ENCODE results near the gene CELF6.
"Not testable (repeated sequence)": the region's sequence is repeated elsewhere in the genome, so short reads cannot be mapped to it uniquely, and the experiment has no call there.

Gene CELF6

DNA sequence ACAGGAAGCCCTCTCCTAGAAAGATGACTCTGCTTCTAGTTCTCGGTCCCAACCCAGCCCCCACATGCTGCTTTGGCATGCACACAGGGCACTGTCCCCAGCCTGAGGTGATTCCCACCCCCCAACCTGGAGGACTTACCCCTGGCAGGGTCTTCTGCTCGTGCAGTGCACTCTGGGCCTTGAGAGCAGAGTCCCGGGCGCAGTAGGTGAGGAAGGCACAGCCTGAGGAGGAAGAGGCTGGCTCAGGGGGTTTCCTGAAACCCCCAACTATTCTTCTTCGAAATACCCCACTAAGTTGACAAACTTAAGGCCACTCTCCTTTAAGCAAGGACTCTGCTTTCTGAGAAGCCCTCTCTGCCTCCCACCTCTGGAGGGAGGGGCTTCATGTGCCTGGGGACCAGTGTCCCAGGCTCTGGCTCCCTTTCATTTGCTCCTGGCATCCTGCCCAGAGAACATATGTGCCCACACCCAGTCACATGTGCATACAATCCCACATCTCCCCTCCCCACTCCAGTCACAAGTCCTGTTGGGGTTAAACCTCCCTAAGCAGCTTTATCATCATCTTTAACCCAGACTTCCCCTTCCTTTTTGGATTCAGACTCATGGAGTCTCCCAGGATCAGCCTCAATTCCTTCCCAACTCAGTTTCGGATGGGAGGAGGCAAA, 4.1 kb downstream of the CELF6 start:
- no peak for DNase-seq (ENCODE audit: low read depth in 2 of 2)

DNA sequence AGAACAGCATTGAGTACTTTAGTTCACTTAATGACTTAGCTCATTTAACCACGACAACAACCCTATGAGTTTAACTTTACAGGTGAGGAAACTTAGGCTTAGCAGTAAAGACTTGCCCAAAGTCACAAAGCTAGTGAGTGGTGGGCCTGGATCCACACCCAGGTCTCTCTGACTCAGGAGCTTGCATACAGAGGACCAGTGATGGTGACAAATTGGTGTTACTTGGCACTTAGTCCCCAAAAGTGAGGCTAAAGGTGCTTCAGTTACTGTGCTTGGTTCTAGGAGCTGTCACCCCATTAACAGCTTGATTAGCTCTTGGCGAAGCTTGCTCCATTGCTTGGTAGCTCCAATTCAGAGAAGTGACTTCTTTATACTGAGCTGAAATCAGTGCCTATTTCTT, 6.1 kb downstream of the CELF6 start:
- no peak for DNase-seq (ENCODE audit: low read depth in 2 of 2)

DNA sequence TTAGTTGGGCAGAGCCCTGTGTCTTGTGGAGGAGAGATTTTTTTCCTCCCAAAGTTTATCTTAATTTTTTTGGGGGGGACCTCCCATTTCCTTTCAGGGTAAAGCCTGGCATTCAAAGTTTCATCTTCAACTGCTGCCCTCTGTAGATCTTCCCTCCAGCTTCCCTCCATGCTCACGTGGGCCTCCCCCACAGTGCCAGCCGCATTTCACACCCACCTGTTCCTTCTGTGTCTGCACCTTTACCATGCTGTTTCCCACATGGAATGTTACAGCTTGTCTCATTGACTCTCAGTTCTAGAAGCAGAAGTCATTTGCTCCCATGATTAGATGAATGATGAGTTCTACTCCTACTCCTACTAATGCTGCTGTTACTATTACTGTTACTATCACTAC, 6.5 kb downstream of the CELF6 start:
- no peak for DNase-seq (ENCODE audit: low read depth in 2 of 2)

DNA sequence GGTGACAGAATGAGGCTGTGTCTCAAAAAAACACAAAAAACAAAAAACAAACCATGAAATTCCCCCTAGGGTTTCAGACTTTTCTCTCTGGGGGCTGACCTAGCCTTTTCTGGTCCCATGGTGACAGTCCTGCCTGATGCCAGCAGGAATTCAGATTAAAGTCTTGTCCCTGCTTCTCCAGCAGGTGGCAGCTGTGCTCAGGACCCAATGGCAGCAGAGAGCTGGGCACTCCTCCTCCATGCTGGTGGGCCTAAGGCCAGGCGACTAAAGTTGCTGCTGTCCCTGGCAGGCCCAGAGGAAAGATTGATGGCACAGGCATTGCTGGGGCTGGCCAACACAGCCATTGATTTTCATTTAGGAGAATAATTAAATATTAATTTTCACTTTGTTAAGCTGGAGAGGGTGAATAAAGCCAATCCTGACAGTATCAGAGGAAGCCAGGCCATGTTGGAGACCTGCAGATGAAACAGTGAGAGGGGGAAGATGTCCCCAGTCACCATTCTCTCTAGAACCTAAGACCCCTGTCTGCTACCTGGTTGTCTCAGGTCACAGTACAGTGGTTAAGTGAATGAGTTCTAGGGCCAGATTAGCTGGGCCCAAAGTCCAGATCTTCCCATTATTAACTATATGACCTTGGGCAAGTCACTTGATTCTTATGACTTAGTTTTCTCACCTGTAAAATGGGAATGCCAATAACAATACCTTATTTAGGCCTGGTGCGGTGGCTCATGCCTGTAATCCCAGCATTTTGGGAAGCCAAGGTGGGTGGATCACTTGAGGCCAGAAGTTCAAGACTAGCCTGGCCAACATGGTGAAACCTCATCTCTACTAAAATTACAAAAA, 7.1 kb downstream of the CELF6 start:
- DNase-seq (ENCODE audit: low read depth in 2 of 2) = no peak

DNA sequence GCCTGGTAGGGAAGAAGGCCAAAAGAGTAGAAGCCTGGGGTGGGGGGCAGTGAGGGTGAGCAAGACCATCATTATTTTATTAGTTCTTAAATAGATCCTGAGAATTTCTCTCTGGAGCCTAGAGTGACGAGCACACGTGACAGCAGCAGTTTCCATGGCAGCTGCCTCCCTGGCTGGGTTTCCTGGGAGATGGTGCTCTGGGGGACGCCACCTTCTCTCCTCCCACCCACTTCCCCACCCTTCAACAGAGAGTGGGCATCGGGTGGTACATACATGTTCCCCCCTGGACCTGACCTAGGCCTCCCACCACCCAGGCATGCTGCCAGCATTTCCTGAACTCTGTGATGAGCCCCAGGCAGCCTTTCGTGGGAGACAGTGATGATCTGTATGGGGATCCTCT, 12.9 kb downstream of the CELF6 start:
- DNase-seq (ENCODE audit: low read depth in 2 of 2) = no peak

DNA sequence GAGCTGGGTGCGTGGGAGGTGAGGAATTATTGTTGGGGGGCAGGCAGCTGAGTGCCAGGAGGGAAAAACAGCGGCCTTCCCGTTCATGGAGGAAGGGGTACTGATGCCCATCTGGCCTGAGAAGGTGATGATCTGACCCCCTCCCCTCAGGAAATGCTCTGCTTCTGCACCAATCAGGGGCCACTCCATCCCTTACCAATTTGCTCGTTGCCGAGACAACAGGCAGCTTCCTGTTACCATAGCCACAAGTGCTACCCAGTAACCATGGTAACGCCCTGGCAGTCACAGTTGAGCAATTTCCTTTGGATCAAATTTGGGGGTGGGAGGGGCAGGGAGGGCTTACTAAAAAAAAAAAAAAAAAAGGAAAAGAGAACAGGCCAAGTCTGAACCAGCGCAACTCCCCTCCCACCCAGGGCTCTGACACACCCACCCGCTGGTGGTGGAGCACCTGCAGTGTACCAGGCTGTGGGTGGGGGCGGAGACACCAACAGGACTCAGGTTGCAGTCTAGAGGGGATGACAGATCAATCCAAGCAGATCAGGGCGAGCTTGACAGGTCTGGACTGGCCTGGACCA, 13.7 kb downstream of the CELF6 start:
- DNase-seq (ENCODE audit: low read depth in 2 of 2) = no peak

DNA sequence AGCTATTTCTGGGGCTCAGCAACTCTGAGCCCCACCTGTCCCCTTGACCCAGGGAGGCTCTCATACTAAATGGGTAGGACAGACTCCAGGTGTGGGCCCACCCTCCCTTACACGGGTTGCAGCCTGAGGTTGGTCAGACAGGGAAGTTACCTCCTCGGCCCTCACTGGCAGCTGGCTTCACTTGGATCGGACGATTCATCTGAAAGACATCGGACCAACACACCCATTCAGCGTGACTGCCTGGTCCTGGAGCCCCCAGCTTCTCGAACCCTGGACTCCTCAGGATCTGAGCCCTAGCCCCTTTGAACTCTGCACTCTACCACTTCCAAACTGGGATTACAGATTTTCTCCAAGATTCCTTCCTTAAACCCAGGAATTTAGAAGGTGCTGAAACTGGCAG, 15.4 kb downstream of the CELF6 start:
- DNase-seq (ENCODE audit: low read depth in 2 of 2) = no peak

DNA sequence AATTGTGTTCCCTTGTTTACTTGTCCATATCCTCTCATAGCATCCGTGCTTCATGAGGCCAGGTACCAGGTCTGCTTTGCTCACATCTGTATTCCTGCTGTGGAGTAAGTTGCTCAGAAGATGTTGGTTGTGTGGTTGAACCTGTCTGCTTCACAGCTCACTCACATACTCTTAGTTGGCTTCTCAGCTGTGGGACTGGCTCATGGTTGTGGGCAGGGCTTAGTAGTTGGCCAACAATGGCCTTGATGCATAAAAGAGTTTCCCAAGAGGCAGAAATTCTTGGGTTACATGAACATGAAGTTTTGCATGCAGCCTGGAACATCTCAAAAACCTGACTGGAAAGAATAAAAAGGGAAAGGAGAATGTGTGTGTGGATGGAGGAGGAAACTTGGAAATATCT, 17.0 kb downstream of the CELF6 start:
- no peak for DNase-seq (ENCODE audit: low read depth in 2 of 2)

DNA sequence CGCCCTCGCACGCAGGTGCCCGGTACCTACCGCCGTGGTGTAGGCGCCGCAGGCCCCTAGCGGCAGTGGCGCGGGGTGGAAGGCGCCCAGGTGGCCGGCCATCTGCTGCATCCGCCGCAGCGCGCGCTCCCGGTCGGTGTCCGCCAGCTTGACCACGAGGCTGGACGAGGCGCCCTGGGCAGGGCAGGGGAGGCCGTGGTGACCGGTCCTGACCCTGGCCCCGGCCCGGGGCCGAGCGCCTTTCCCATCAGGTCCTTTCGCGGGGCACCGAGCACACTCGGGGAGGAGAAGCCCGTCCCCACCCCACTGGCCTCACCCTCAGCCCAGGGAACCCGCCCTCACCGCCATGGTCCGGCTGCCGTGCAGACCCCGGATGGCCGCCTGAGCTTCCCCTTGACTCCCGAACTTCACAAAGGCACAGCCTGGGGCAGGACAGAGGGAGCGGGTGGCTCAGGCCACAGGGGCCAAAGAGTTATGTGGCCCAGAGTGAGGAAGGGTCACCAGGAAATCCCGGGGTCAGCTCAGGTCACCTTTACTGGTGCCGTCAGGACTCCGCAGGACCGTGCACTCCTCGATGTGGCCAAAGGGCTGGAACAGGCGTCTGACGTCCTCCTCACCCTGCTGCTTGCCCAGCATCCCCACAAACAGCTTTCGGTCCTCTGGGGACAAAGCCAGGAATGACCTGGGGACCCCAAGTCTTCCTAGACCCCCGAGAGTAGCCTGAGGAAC, 30.2 kb downstream of the CELF6 start:
- no peak for DNase-seq (ENCODE audit: low read depth in 2 of 2)

DNA sequence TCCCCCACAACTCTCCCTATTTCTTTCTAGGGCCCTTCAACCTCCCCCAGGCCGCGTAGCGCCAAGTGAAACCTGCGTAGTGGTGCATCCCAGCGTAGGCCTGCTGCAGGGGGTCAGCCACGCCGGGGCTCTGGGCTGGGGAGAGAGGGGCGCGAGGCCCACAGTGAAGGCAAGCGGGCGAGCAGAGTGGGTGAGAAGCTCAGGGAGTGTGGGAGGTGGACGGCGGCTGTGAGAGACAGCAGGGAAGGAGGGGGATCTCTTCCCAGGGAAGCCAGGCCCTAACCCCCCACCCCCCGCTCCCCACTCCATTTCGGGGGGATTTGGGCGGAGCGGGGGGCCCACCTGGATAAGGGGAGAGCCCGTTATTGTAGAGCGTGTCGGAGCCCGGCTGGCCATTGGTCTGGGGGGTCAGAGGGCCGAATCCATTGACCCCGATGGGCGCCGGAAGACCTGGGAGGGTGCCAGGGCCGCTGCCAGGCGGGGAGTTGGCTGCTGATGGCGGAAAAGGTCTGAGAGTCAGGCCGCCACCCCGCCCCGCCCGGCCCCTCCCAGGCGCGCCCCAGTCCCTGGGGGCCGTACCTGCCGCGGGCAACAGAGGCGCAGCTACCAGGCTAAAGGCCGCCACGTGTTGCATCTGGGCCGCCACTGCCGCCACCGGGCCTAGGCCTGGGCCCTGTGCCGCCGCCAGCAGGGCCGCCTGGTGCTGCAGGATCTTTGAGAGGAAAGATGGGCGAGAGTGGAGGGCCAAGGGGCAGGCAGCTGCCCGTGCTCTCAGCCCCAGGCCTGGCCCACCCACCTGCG, 31.0 kb downstream of the CELF6 start:
- DNase-seq (ENCODE audit: low read depth in 2 of 2) = no peak

DNA sequence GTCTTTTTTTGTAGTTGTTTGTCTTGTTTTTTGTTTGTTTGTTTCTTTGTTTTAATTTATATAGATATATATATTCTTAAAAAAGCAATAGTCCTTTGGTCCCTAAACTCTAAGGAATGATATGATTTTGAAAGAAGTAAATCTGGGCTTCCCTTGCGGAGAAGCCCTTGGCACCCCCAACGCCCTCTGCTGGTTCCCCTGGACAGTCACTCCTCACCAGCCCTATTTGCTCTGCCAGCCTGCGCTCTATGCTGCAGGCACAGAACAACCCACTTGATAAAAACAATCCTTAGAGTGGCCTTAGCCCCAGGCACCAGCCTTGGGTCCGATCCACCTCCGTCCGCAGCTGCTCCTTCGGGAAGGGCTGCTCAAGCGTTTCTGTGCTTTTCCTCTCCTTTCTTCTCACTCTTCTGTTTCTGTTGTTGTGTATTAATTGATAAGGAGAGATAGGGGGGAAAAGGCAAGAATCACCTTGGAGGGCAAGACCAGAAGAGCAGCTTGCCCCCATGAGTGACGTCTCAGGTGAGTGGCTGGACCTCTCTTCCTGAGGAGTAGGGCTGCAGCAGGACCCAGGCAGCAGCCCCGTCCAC, 33.9 kb downstream of the CELF6 start:
- no peak for DNase-seq (ENCODE audit: low read depth in 2 of 2)

DNA sequence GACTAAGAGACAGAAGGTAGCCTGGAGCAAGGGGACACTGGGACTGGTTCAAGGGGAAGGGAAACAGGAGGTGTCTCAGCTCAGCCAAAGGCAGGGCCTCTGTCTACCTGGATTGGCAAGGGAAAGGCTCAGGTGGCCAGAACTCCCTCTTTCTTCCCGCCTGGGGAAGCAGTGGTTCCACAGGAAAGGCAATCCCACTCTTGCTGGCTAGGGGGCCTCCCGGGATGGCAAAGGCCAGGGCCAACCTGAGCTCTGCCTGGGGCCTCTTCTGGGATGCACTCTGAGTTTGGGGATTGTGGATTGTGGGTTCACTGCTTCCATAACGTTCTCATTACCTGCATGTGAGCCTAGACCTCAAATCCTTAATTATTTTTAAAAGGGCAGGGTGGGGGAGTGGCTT, 34.6 kb downstream of the CELF6 start:
- DNase-seq (ENCODE audit: low read depth in 2 of 2) = no peak

DNA sequence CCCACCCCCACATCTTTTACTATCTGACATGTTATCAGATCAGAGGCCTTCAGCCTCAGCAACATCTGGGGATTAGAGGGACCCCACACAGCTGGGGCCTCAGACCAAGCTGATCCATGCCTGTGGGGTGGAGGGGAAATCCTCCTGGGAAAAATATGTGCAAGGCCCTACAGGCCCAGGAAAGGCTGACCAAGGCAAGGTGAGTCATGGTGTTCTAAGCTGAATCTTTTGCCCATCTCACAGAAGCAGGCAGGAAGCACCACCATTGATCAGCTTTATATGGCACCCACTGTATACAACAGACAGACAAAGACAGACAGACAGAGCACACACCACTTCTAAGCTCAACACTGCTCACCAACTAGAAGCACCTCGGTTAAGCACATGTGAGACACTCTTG, 35.2 kb downstream of the CELF6 start:
- no peak for DNase-seq (ENCODE audit: low read depth in 2 of 2)

DNA sequence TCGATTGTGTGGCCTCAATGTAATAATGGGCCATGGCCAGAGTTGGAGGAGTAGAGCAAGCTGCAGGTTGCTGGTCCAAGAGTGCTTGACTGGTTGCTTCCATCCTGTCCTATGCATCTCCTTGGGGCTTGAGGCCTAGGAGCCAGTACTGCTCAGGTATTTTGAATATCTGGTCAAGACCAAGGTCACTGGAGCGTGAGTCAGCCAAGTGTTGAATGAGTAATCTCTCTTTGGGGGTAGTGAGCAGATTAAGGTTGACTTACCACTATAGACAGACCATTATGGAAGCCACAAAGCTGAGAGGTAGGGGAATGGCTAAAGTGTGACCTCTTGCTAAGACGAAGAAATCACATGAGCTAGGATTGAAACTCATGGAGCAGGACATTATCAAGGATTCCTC, 38.2 kb downstream of the CELF6 start:
- DNase-seq (ENCODE audit: low read depth in 2 of 2) = no peak

DNA sequence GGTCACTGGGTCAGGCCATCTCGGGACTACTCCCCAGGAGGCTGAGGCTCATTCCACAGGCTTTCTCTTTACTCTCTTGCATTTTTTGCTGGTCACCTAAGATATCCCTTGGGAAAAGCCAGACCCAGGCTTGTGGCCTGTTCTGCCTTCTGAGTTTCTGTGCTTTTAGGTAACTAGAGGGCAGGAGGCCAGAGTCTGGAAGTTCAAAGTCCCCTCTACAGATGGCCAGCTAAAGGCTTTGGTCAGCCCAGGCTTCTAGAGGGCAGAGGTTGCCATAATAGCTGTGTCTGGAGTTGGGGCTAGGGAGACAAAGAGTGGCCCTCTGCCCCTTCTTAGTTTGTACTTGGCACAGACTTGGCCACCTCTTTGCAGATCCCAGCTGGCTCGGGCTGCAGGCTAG, 39.2 kb downstream of the CELF6 start:
- no peak for DNase-seq (ENCODE audit: low read depth in 2 of 2)

DNA sequence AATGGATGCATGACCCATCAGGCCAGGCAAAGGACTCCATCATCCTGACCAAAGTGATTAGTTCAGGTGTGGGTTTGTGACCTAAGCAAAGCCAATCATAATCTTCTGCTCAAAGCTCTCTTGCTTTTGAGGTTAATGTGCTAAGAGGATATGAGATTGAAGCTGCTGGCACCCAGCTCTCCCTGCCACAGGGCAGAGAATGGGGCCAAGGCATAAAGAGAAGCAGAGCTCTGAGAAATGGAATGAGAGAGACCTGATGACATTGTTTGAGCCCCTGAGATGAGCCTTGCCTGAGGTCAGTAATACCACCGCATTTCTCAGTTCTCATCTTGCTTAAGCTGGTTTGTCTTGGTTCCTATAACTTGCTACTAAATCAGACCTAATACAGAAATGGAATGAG, 41.2 kb downstream of the CELF6 start:
- DNase-seq (ENCODE audit: low read depth in 2 of 2) = no peak

DNA sequence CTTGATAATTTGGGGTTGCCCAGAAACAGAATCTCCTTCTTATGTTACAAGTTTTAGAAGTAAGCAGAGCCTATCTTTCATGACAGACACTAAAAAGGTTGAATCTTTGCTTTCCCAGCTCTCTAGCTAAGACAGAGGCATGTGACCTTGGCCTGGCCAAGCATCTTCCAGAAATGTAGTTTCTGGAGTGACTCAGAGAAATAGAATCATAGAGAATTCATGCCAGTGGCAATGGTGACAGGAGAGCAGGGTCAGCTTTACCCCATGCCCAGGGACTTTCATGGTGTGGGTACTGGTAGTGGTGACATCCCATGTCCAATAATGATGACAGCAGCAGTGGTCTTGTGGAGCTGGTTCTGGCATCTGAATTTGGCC, 43.6 kb downstream of the CELF6 start:
- no peak for DNase-seq (ENCODE audit: low read depth in 2 of 2)

DNA sequence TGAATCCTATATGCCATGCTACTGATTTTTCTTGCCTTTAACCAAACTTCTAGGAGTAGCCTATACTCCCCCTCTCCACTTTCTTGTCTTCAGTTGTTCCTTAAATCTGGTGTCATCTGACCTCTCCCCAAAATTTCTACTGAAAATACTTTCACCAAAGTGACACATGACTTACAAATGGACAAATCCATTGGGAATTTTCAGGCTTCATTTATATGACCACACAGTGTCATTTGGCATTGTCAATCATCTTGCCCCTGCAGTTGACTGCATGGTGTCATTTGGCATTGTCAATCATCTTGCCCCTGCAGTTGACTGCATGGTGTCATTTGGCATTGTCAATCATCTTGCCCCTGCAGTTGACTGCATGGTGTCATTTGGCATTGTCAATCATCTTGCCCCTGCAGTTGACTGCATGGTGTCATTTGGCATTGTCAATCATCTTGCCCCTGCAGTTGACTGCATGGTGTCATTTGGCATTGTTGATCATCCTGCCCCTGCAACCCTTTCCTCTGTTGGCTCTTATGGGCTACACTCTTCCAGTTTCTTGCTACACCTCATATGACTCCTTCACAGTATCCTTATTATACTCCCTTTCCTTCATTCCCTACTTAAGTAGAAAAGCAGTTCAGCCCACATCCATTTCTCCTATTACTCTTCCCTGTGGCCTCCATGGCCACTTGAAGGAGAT, 44.2 kb downstream of the CELF6 start:
- DNase-seq (ENCODE audit: low read depth in 2 of 2) = not testable (repeated sequence)

DNA sequence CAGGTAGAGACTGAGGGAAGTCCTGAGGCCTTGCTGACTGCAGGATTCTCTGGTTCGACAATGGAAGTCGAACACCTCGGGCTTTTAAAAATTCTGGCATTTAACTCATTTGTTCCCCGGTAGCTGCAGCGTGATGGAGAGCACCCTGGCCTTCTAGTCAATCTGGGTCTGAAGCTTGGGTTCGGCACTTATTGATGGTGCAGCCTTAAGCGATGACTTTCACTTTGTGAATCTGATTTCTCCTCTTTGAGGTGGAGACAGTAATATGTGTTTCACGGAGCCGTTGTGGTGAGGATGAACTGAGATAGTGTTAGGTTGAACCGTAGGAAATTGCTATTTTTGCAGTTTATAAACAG, 47.0 kb downstream of the CELF6 start:
- no peak for DNase-seq (ENCODE audit: low read depth in 2 of 2)

DNA sequence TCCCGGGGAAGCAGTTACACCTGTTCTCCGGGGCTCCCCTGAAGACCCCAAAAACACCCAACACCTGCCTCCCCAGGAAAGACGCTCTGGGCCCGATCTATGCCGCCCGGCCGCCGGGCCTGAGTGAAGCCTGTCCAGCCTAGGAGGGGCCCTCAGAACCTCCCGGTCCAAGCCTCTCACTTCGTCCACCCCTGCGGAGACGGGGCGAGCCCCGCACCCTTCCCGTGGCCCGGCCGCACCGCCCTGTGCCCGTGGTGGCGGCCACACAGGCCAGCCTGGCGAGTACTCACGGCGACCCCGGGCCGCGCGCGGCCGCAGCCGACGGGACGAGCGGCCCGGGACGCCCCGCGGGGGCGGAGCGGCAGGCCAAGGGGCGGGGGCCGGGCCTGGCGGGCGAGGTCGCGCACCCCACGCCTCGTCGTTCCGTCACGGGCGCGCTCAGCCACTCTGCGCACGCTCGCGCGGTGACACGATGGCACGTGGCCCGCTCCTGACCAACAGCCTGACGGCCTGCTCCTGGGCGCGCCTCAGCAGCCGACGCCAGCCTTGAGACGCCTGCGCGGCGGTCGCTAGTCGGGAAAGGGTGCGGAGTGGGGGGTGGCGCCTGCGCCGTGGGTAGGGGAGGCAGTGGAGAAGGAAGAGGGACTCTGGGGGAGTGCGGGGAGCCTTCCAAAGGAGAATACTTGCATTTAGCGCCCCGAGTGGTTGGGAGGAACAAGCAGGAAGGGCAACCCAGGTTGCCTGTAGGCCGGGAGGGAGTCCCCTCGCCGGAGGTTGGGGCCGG, 47.6 kb downstream of the CELF6 start, which contains the start of gene PARP6:
Gene PARP6 (minus strand): TSS at position 342 of the 784 bp plus-strand sequence. CDS start 5,077 bp downstream, outside the sequence.
- DNase-seq (ENCODE audit: low read depth in 2 of 2) = peak; percentile 96

All from fibroblast of skin of left biceps (primary cell).